HG03342 (cell line): Measurements from ENCODE around the gene ST3GAL3.

Experiments
- ATAC-seq: cut with Tn5 transposase; IDR thresholded peaks from one replicate; pipeline ENCODE4 v1.9.1; 2021; ENCODE audit warnings: mild to moderate bottlenecking, moderate library complexity; ENCODE audit not compliant: unreplicated experiment

ST3GAL3 gene

GRCh38 chr1:43874716-43875115 is 167.4 kb downstream of the ST3GAL3 start:
- no peak for ATAC-seq

- no peak for ATAC-seq
Observed at GRCh38 chr1:43875331-43875730, 168.0 kb downstream of the ST3GAL3 start.

- no peak for ATAC-seq
Observed at GRCh38 chr1:43877101-43877500, 169.8 kb downstream of the ST3GAL3 start.

GRCh38 chr1:43878440-43878839 is 171.1 kb downstream of the ST3GAL3 start:
- no peak for ATAC-seq

GRCh38 chr1:43878854-43879253 is 171.5 kb downstream of the ST3GAL3 start:
- ATAC-seq = no peak

GRCh38 chr1:43879414-43879813 is 172.1 kb downstream of the ST3GAL3 start:
- ATAC-seq = no peak

- no peak for ATAC-seq
Observed at GRCh38 chr1:43879996-43880395, 172.7 kb downstream of the ST3GAL3 start.

GRCh38 chr1:43880604-43881003 is 173.3 kb downstream of the ST3GAL3 start:
- ATAC-seq = no peak

GRCh38 chr1:43881415-43881814 is 174.1 kb downstream of the ST3GAL3 start:
- no peak for ATAC-seq

GRCh38 chr1:43882763-43883162 is 175.4 kb downstream of the ST3GAL3 start:
- no peak for ATAC-seq

- ATAC-seq = no peak
Observed at GRCh38 chr1:43883321-43883720, 176.0 kb downstream of the ST3GAL3 start.

- ATAC-seq = no peak
Observed at GRCh38 chr1:43885279-43885801, 178.0 kb downstream of the ST3GAL3 start.

- no peak for ATAC-seq
Observed at GRCh38 chr1:43887748-43888147, 180.4 kb downstream of the ST3GAL3 start.

GRCh38 chr1:43890815-43891214 is 183.5 kb downstream of the ST3GAL3 start:
- ATAC-seq = no peak

- ATAC-seq = no peak
Observed at GRCh38 chr1:43893006-43893405, 185.7 kb downstream of the ST3GAL3 start.

GRCh38 chr1:43898981-43899380 is 191.6 kb downstream of the ST3GAL3 start:
- ATAC-seq = no peak

- no peak for ATAC-seq
Observed at GRCh38 chr1:43900386-43900785, 193.1 kb downstream of the ST3GAL3 start.

- ATAC-seq = no peak
Observed at GRCh38 chr1:43901196-43901961, 194.0 kb downstream of the ST3GAL3 start.

- ATAC-seq = no peak
Observed at GRCh38 chr1:43902058-43902831, 194.9 kb downstream of the ST3GAL3 start.

GRCh38 chr1:43904660-43905551 is 197.6 kb downstream of the ST3GAL3 start:
- no peak for ATAC-seq

- no peak for ATAC-seq
Observed at GRCh38 chr1:43908226-43908625, 200.9 kb downstream of the ST3GAL3 start.
